NCI-H226 (cell line): ENCODE measurements around the gene KIT.

Experiments used
- DNase-seq: peaks from one replicate; pipeline ENCODE4 v3.0.0-alpha.2; 2015

KIT gene

GRCh38 chr4:54750341-54750740 lies 92.6 kb downstream of the KIT start:
- DNase-seq = no peak

DNA sequence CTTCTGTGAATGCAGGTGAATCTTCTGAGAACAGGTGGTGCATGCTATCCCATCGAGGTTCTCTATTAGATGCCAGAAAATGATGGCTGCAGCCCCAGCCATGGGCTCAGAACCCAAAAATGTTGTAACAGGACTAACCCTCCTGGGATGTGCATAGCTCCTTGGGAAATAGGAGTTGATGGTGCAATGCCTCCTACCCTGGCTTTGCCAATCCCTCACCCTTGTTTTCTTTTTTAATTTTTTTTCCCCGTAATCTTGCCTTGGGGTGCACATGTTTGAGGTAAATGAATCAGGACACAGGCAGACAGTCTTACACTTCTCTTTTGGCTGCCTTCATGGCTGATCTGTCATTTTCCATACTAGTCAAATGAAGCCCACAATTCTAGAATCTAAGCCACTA lies 96.6 kb downstream of the KIT start:
- no peak for DNase-seq

DNA sequence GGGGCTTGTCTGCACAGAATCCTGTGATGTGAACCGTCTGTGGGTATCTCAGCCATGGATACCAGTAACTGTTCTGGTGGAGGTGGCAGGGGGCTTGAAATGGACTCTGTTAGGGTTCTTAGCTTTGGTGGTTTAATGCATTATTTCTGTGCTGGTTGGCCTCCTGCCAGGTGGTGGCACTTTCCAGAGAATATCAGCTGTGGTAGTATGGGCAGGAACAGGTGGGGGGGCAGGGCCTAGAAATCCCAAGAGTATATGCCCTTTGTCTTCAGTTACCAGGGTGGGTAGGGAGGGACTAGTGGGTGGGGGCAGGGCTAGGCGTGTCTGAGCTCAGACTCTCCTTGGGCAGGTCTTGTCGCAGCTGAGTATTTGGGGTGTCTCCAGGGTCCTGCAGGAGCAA lies 106.7 kb downstream of the KIT start:
- DNase-seq = no peak

DNA sequence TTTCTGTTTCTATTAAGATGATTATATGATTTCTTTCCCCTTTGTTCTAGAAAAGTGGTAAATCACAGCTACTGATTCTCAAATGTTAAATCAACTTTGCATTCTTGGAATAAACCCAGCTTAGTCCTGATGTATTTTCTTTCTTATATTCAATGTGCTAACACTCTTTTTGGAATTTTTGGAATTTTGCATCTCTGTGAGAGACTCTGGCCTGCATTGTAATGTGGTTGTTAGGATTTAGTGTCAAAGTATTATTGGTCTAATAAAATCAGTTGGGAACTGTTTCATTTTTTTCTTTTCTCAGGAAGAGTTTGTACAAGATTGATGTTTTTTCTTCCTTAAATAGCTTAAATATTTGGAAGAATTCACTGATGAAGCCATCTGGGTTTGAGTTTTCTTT lies 109.6 kb downstream of the KIT start:
- DNase-seq = no peak

GRCh38 chr4:54773022-54773421 lies 115.3 kb downstream of the KIT start:
- no peak for DNase-seq

DNA sequence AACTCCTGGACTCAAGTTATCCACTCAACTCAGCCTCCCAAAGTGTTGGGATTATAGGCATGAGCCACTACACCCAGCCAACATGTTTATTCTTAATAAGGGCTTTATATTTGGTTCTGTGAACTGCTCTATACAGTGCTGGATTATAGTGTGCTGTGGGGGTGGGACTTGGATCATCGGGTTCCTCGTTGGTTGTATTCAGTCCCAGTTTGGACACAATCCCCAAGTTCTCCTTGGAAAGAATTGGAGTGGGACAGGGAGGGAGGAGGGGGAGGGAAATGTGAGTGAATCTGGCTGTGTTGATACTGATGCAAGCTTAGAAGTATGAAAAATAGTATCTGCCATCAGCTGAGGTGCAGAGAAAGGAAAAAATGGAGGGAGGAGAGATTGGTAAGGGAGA lies 121.3 kb downstream of the KIT start:
- DNase-seq = no peak

DNA sequence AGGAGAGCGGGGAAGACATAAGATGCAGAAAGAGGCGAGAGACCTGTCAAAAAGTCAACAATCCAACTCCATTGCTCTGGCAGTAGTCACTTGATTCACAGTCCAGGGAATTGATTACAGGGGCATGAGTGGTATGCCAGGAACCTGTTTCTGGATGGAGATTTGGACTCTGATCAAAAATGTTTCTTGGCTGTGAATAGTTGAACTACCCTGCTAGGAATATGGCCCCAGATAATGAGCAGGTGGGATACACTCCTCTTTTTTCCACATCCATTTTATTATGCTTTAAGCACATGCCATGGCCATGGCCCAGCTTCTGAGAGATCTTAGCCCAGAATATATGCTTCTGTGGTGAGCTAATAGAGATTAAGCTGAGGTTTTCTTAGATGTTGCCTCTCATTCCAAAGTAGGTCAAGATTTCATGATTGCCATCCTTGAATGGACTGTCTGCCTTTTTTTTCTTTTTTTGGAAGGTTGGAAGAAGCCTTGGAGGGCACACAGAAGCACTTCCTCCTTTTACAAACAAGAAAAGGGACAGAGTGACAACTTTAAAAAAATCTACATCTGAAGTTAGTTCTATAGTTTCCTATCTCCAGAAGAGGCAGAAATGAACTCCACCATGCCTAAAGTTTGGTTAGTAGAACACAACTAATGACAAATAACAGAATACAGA lies 121.9 kb downstream of the KIT start:
- no peak for DNase-seq

- DNase-seq = no peak
Measured at GRCh38 chr4:54780149-54780495, 122.4 kb downstream of the KIT start.

DNA sequence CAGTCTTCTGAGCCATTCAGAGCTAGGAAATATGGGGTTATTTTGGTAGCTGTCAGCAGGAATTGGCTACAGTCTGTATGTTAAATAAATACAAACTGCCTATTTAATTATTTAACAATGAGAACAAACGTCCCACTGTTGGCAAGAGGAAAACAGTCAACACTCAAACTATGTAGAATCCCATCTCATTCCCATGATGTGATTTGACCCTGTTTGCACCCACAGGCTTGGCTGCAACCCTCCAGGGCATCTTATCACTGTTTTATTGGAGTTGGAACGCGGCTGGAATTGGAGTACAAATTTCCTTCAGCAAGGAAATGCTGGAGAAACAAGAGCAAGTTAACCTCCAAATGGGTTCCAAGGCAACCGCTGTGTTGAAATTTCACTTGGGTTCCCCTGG lies 124.0 kb downstream of the KIT start:
- DNase-seq = no peak

GRCh38 chr4:54783402-54784110 lies 125.8 kb downstream of the KIT start:
- no peak for DNase-seq

GRCh38 chr4:54784161-54784671 lies 126.5 kb downstream of the KIT start:
- DNase-seq = no peak
